Osteoblast (primary cell): ENCODE measurements around the gene PRMT7. TPM values are rescaled to one million over a fixed set of nuclear protein-coding genes. Genes with fewer than 3 reads are reported as not detected.

ENCODE experiments used
- DNase-seq: peaks from one replicate; pipeline ENCODE4 v3.0.0; 2011; ENCODE audit warnings: low spot score, mixed read lengths; ENCODE audit not compliant: insufficient read length; ENCODE audit errors: missing footprints
- H2AFZ ChIP-seq: 2 replicates; pipeline ENCODE4 v1.6.0; 2011; ENCODE audit warnings: mild to moderate bottlenecking, low read length
- H3K27ac ChIP-seq: 2 replicates; pipeline ENCODE4 v1.5.1; 2011; ENCODE audit warnings: mild to moderate bottlenecking, low read depth, low read length, moderate library complexity
- H3K27me3 ChIP-seq: 2 replicates; pipeline ENCODE4 v1.6.0; 2012; ENCODE audit warnings: mild to moderate bottlenecking, control low read depth, inconsistent platforms, low read length, moderate library complexity; ENCODE audit not compliant: insufficient read depth
- H3K36me3 ChIP-seq: 2 replicates; pipeline ENCODE4 v1.5.1; 2011; ENCODE audit warnings: mild to moderate bottlenecking, low read length, control low read depth, moderate library complexity; ENCODE audit not compliant: insufficient read depth
- H3K4me1 ChIP-seq: 2 replicates; pipeline ENCODE4 v1.5.1; 2011; ENCODE audit warnings: mild to moderate bottlenecking, low read length, control low read depth, moderate library complexity; ENCODE audit not compliant: insufficient read depth
- H3K4me2 ChIP-seq: 2 replicates; pipeline ENCODE4 v1.6.0; 2011; ENCODE audit warnings: mild to moderate bottlenecking, low read length; ENCODE audit not compliant: insufficient read depth
- H3K4me3 ChIP-seq: fragments of 200-600 bp; sonication (generic); 3 replicates; pipeline ENCODE4 v1.5.1; 2012; ENCODE audit warnings: mild to moderate bottlenecking, low read length, inconsistent platforms; ENCODE audit not compliant: insufficient read depth
- H3K79me2 ChIP-seq: 2 replicates; pipeline ENCODE4 v1.6.0; 2012; ENCODE audit warnings: mild to moderate bottlenecking, low read length, control low read depth, inconsistent platforms; ENCODE audit not compliant: insufficient read depth
- H3K9me3 ChIP-seq: 2 replicates; pipeline ENCODE4 v1.5.1; 2011; ENCODE audit warnings: low read depth, low read length, control low read depth
- H4K20me1 ChIP-seq: 2 replicates; pipeline ENCODE4 v1.6.0; 2012; ENCODE audit warnings: mild to moderate bottlenecking, low read length, control low read depth; ENCODE audit not compliant: insufficient read depth
- total RNA-seq: library from RNA; depleted of rRNA; stranded (reverse); fragments of >200 nt; gene quantifications from 2 replicates; pipeline ENCODE4 v1.2.3, GENCODE V29; 2012
- TF ChIP-seq, protein P1 (sequence below): IDR thresholded peaks from 2 replicates; pipeline ENCODE4 v1.5.1; 2011; ENCODE audit warnings: mild to moderate bottlenecking, low read depth, low read length, moderate library complexity; ENCODE audit errors: extremely low read depth

The PRMT7 gene
- total RNA-seq, 1 donor, result 36.9 TPM

DNA sequence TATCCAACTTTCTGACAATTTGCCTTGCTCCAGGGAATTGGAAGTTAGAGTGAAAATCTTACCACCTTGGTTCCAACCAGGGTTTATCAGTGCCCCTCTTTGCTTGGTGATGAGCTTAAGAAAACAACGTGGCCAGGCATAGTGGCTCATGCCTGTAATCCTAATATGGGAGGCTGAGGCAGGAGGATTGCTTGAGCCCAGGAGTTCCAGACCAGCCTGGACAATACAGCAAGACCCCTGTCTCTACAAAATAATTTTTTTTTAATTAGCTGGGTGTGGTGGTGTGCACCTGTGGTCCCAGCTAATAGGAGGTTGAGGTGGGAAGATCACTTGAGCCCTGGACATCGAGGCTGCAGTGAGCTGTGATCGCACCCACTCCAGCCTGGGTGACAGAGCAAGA, 25.1 kb upstream of the PRMT7 start:
- Histone ChIP-seq H3K27me3 (no peaks in the 10 kb centered on the region), H3K36me3 (peaks cover 59% of the 10 kb centered on the region), H4K20me1 (peaks cover 56% of the 10 kb centered on the region), H3K4me3 (no peak overlapping the region), H3K4me1 (peaks cover 37% of the 10 kb centered on the region), H3K79me2 (peaks cover 71% of the 10 kb centered on the region), H3K9me3 (no peaks in the 10 kb centered on the region), H3K27ac (no peak overlapping the region), H2AFZ (no peak overlapping the region), H3K4me2 (no peak overlapping the region)
- no peak for DNase-seq
- TF ChIP-seq, protein P1, sequence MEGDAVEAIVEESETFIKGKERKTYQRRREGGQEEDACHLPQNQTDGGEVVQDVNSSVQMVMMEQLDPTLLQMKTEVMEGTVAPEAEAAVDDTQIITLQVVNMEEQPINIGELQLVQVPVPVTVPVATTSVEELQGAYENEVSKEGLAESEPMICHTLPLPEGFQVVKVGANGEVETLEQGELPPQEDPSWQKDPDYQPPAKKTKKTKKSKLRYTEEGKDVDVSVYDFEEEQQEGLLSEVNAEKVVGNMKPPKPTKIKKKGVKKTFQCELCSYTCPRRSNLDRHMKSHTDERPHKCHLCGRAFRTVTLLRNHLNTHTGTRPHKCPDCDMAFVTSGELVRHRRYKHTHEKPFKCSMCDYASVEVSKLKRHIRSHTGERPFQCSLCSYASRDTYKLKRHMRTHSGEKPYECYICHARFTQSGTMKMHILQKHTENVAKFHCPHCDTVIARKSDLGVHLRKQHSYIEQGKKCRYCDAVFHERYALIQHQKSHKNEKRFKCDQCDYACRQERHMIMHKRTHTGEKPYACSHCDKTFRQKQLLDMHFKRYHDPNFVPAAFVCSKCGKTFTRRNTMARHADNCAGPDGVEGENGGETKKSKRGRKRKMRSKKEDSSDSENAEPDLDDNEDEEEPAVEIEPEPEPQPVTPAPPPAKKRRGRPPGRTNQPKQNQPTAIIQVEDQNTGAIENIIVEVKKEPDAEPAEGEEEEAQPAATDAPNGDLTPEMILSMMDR, result no peak

DNA sequence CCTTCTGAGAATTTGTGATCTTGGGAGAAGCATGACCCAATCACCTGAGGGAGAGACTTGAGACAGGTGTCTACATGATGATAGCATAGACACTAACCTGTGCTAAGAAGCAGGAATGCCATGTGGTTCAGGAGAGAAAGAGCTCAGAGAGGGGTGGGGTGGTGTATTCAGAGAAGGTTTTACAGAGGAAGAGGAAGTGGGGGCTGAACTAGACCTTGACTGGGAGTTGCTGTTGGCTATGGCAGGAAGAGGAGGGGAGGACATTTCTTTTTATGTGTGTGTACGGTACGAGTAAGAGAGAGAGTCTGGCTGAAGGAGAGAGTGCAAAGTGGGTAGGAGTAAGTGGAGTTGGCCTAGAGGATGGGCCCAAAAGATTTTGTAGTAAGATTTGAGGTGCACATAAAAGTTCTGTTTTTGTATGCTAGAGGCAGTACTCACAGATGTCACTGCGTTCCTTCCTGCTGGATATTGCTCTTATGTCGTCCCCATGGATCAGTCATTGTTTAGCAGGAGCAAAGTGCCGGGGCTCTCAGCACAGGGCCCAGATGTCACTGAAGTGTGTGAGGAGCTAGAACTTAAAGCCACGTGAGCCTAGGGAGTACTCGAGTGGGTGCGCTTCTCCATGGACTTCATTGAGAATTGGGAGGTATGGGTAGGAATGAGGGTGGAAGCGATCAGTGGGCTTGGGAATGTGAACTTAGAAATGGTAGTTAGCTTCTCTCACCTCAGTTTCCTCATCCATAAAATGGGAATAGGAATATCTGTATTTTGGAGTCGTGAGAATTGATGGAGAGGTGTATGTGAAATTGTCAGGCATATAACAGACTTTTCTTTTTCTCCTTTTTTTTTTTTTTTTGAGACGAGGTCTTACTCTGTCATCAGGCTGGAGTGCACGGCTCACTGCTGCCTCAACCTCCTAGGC, 24.4 kb upstream of the PRMT7 start:
- no peak overlapping the region for H3K4me3 ChIP-seq
- H3K79me2 ChIP-seq, result peaks cover 71% of the 10 kb centered on the region
- peaks cover 39% of the 10 kb centered on the region for H3K4me1 ChIP-seq
- H3K4me2 ChIP-seq, result no peak overlapping the region
- TF ChIP-seq, protein P1, result no peak
- H3K9me3 ChIP-seq, result no peaks in the 10 kb centered on the region
- no peak overlapping the region for H3K27ac ChIP-seq
- no peaks in the 10 kb centered on the region for H3K27me3 ChIP-seq
- no peak overlapping the region for H2AFZ ChIP-seq
- H4K20me1 ChIP-seq, result peaks cover 57% of the 10 kb centered on the region
- H3K36me3 ChIP-seq, result peaks cover 64% of the 10 kb centered on the region
- DNase-seq, result no peak

DNA sequence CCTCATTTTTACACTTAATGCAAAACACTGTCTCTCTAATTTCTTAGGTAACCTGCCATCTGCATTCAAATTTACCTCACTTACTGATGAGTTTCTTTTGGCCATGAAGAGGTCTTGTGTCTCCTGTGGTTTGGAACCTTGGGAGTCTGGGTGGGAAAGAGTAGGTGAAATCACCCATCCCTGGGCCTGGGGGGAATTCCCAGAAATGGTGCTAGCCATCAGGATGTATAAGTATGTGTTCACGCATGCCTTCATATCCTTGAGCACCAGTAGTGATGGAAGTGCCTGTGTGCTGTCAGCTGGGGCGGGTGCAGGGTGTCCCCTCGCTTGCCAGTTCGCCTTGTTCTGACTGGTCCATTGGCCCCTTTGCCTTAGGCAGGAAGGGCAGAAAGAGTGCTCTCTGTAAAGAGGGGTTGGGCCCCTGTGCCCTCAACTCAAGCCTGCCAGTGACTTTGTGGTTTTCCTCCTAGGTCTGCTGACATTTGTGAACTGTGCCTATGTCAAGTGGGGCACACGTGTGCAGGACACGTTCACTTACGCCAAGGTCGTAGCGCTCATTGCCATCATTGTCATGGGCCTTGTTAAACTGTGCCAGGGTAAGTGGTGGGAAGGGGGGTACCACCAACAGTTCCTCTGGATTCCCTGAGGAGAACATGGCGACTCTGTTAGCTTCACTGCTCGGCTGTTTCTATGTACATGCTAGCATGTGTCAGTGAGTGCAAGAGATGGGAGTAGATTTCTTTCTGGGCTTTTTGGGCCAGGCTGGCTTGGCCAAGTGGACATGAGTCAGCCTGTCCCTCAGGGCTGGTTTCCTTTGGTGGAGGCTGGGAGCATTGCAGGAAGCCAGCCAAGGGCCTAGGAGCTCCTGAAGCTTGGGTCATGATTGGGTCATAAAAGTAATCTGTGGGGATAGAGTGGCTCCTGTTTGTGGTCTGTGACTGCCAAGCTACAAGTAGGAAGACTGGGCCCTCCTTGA, 23.3 kb upstream of the PRMT7 start:
- Histone ChIP-seq H3K4me1 (peaks cover 39% of the 10 kb centered on the region), H4K20me1 (peaks cover 54% of the 10 kb centered on the region), H3K27me3 (no peaks in the 10 kb centered on the region), H3K27ac (peak overlapping the region; percentile 79), H3K4me2 (peak overlapping the region; percentile 60), H2AFZ (no peak overlapping the region), H3K79me2 (peaks cover 72% of the 10 kb centered on the region), H3K9me3 (no peaks in the 10 kb centered on the region), H3K4me3 (peak overlapping the region; percentile 16), H3K36me3 (peaks cover 66% of the 10 kb centered on the region)
- DNase-seq, result peak; percentile 96
- TF ChIP-seq, protein P1, result no peak
